ENCODE results near the gene ADM.
"Not testable (repeated sequence)": the region's sequence is repeated elsewhere in the genome, so short reads cannot be mapped to it uniquely, and the experiment has no call there.

ADM gene

GRCh38 chr11:10261821-10262220 lies 43.1 kb upstream of the ADM start:
- no peaks in the 10 kb centered on the region for H3K36me3 ChIP-seq (ENCODE audit: insufficient read depth, low read length)
- H3K27me3 ChIP-seq (ENCODE audit: insufficient read depth, low read length): no peaks in the 10 kb centered on the region
- no peaks in the 10 kb centered on the region for H4K20me1 ChIP-seq (ENCODE audit: insufficient read depth, low read length)
- TF ChIP-seq EZH2 (IDR thresholded peaks at IDR 0.05; ENCODE audit: borderline replicate concordance, low read length): no peak
- TF ChIP-seq, protein P1, sequence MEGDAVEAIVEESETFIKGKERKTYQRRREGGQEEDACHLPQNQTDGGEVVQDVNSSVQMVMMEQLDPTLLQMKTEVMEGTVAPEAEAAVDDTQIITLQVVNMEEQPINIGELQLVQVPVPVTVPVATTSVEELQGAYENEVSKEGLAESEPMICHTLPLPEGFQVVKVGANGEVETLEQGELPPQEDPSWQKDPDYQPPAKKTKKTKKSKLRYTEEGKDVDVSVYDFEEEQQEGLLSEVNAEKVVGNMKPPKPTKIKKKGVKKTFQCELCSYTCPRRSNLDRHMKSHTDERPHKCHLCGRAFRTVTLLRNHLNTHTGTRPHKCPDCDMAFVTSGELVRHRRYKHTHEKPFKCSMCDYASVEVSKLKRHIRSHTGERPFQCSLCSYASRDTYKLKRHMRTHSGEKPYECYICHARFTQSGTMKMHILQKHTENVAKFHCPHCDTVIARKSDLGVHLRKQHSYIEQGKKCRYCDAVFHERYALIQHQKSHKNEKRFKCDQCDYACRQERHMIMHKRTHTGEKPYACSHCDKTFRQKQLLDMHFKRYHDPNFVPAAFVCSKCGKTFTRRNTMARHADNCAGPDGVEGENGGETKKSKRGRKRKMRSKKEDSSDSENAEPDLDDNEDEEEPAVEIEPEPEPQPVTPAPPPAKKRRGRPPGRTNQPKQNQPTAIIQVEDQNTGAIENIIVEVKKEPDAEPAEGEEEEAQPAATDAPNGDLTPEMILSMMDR (IDR thresholded peaks at IDR 0.05; ENCODE audit: low read length): no peak
- H3K4me1 ChIP-seq (ENCODE audit: insufficient read depth, low read length, severe bottlenecking): no peaks in the 10 kb centered on the region
- no peak overlapping the region for H2AFZ ChIP-seq (ENCODE audit: low read length)
- H3F3A ChIP-seq (ENCODE audit: insufficient read depth, low read length): 0 out of 2 replicates have a peak, but pooled peaks cover 5% of the 10 kb centered on the region
- no peaks in the 10 kb centered on the region for H3K79me2 ChIP-seq (ENCODE audit: insufficient read depth, low read length)
- H3K9me2 ChIP-seq (ENCODE audit: low read depth, low read length): no peaks in the 10 kb centered on the region
- H3K9me3 ChIP-seq (ENCODE audit: low read length): no peaks in the 10 kb centered on the region
- H3K4me2 ChIP-seq (ENCODE audit: low read length): no peak overlapping the region
- H3K9ac ChIP-seq (ENCODE audit: low read length): no peak overlapping the region
- no peak overlapping the region for H3K27ac ChIP-seq (ENCODE audit: low read depth, low read length, poor library complexity, severe bottlenecking)
- no peak overlapping the region for H3K4me3 ChIP-seq (ENCODE audit: low read depth, low read length, poor library complexity, severe bottlenecking)

DNA sequence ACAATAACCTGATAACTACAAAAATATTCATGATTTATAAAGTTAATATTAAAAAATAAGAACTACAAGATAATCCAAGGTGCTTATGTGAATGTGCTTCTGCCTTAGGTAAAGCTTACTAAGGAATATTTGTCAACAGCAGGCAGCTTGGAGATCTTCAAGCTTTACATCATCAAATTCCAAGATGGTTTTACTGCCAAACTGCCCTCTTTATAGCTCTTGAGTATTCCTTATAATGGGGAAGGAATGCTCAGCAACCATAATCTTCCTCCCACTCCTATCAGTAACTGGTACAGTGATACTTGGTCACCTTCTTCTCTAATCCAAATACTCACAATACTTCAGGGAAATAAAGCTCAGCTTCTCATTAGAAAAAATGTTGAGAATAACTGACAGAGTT lies 40.9 kb upstream of the ADM start:
- H2AFZ ChIP-seq (ENCODE audit: low read length): no peak overlapping the region
- no peak overlapping the region for H3K4me3 ChIP-seq (ENCODE audit: low read depth, low read length, poor library complexity, severe bottlenecking)
- no peaks in the 10 kb centered on the region for H3K27me3 ChIP-seq (ENCODE audit: insufficient read depth, low read length)
- H3K4me1 ChIP-seq (ENCODE audit: insufficient read depth, low read length, severe bottlenecking): no peaks in the 10 kb centered on the region
- no peaks in the 10 kb centered on the region for H3K9me3 ChIP-seq (ENCODE audit: low read length)
- H4K20me1 ChIP-seq (ENCODE audit: insufficient read depth, low read length): no peaks in the 10 kb centered on the region
- no peak for TF ChIP-seq EZH2 (IDR thresholded peaks at IDR 0.05; ENCODE audit: borderline replicate concordance, low read length)
- TF ChIP-seq, protein P1 (IDR thresholded peaks at IDR 0.05; ENCODE audit: low read length): no peak
- H3K36me3 ChIP-seq (ENCODE audit: insufficient read depth, low read length): no peaks in the 10 kb centered on the region
- H3F3A ChIP-seq (ENCODE audit: insufficient read depth, low read length): 0 out of 2 replicates have a peak, but pooled peaks cover 5% of the 10 kb centered on the region
- H3K79me2 ChIP-seq (ENCODE audit: insufficient read depth, low read length): no peaks in the 10 kb centered on the region
- no peaks in the 10 kb centered on the region for H3K9me2 ChIP-seq (ENCODE audit: low read depth, low read length)
- H3K27ac ChIP-seq (ENCODE audit: low read depth, low read length, poor library complexity, severe bottlenecking): no peak overlapping the region
- H3K9ac ChIP-seq (ENCODE audit: low read length): no peak overlapping the region
- H3K4me2 ChIP-seq (ENCODE audit: low read length): no peak overlapping the region

DNA sequence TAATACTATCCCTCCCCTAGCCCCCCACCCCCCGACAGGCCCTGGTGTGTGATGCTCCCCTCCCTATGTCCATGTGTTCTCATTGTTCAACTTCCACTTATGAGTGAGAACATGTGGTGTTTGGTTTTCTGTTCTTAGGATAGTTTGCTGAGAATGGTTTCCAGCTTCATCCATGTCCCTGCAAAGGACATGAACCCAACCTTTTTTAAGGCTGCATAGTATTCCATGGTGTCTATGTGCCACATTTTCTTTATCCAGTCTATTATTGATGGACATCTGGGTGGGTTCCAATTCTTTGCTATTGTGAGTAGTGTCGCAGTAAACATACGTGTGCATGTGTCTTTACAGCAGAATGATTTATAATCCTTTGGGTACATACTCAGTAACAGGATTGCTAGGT lies 40.2 kb upstream of the ADM start:
- H4K20me1 ChIP-seq (ENCODE audit: insufficient read depth, low read length); H3K27me3 ChIP-seq (ENCODE audit: insufficient read depth, low read length); H3K4me3 ChIP-seq (ENCODE audit: low read depth, low read length, poor library complexity, severe bottlenecking); H3K9ac ChIP-seq (ENCODE audit: low read length); H3K27ac ChIP-seq (ENCODE audit: low read depth, low read length, poor library complexity, severe bottlenecking); H3K4me2 ChIP-seq (ENCODE audit: low read length); H2AFZ ChIP-seq (ENCODE audit: low read length); H3K9me2 ChIP-seq (ENCODE audit: low read depth, low read length); H3K4me1 ChIP-seq (ENCODE audit: insufficient read depth, low read length, severe bottlenecking); H3K36me3 ChIP-seq (ENCODE audit: insufficient read depth, low read length); H3K79me2 ChIP-seq (ENCODE audit: insufficient read depth, low read length); H3F3A ChIP-seq (ENCODE audit: insufficient read depth, low read length); H3K9me3 ChIP-seq (ENCODE audit: low read length): not testable (repeated sequence)

DNA sequence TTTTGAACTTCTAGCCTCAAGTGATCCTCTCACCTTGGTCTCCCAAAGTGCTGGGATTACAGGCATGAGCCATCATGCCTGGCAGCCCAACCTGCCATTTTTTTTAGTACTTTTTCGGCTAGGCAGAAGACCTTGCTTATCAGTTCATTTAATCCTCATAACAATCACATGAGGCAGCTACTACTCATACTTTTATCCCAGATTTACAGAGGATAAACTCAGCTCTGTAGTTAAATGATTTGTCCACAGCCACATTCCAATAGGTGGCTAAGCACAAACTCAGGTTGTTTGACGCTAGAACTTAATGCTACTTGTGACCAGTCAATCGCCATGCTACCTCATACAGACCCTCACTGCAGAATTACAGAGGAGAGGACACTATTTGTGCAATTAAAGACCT lies 38.9 kb upstream of the ADM start:
- no peaks in the 10 kb centered on the region for H4K20me1 ChIP-seq (ENCODE audit: insufficient read depth, low read length)

More for the DNA sequence above, 38.9 kb upstream of the ADM start:
- Histone ChIP-seq H3K27ac (ENCODE audit: low read depth, low read length, poor library complexity, severe bottlenecking) (no peak overlapping the region), H2AFZ (ENCODE audit: low read length) (no peak overlapping the region), H3K4me1 (ENCODE audit: insufficient read depth, low read length, severe bottlenecking) (no peaks in the 10 kb centered on the region), H3K9me2 (ENCODE audit: low read depth, low read length) (no peaks in the 10 kb centered on the region), H3K4me2 (ENCODE audit: low read length) (no peak overlapping the region), H3F3A (ENCODE audit: insufficient read depth, low read length) (0 out of 2 replicates have a peak, but pooled peaks cover 5% of the 10 kb centered on the region), H3K27me3 (ENCODE audit: insufficient read depth, low read length) (no peaks in the 10 kb centered on the region), H3K4me3 (ENCODE audit: low read depth, low read length, poor library complexity, severe bottlenecking) (no peak overlapping the region), H3K9me3 (ENCODE audit: low read length) (no peaks in the 10 kb centered on the region), H3K36me3 (ENCODE audit: insufficient read depth, low read length) (no peaks in the 10 kb centered on the region), H3K79me2 (ENCODE audit: insufficient read depth, low read length) (no peaks in the 10 kb centered on the region), H3K9ac (ENCODE audit: low read length) (no peak overlapping the region)
- TF ChIP-seq EZH2 (IDR thresholded peaks at IDR 0.05; ENCODE audit: borderline replicate concordance, low read length): no peak
- TF ChIP-seq, protein P1 (IDR thresholded peaks at IDR 0.05; ENCODE audit: low read length): no peak
